ENCODE measurements around the gene MAFG. TPM values are rescaled to one million over a fixed set of nuclear protein-coding genes. Genes with fewer than 3 reads are reported as not detected.

MAFG gene
- total and polyA plus RNA-seq, 9 of the 15 experiments (the other 6 are each of a cell fraction or from before 2014, with no cell fraction given), result 1.1 to 58.1 (median 24.9) TPM

DNA sequence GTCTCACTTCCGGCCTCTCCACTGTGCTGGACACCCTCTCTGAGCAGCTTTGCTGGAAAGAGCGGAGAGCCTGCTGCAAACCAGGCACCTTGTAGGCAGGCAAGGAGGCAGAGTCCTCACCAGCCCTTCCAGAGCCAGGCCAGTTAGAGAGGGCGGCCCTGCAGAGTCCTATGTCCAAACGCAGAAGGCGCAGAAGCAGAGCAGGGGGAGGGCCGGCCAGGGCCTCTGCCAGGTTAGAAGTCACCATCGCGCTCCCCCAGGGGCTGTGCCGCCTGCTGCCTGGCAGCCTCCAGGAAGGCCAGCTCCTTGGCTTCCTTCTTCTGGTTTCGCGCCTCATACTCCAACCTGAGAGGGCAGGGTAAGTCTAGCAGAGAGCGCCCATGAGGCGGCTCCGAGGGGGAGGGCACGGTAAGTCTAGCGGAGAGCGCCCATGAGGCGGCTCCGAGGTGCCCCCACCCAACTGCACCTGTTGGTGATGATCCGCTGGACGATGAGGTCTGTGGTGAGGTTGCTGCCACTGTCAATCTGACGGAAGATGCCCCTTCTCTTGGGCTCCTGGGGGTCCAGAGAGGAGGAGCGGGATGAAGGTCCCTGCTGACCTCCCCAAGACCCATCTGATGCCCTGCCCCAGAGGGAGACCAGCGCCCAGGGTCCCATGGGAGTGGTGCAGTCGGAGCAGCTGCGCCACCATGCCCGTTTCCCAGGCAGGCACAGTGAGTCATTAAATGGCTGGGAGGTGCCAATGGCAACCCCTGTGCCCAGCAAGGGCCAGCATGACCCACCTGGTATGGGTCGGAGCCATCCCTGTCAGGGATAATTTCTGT is 22.7 kb downstream of the MAFG start:
- in situ Hi-C loops (cut with MboI) (no loop called here), intact Hi-C loops (cut with micrococcal nuclease) (no loop called here)
- H3K4me1 ChIP-seq (replicated peaks in 1 of 2; ENCODE audit: control insufficient read depth in 2 of 2, insufficient read depth in 2 of 2, low read length in 2 of 2), result peaks cover 16 to 94% of the 10 kb centered on the region in 2 experiments
- H3K79me2 ChIP-seq (ENCODE audit: control insufficient read depth, insufficient read depth, low read length), result peaks cover 9% of the 10 kb centered on the region
- TSS peak; percentile 38 for BruUV-seq (replicated peaks)
- 92% methylated on average over 25 of the region's 28 CpGs for WGBS (ENCODE audit: insufficient coverage, low coverage, missing lambda C conversion rate)
- ChIA-PET POLR2A (interaction anchor here (0.6 to 1.2 kb wide), 5 partner anchors 12 to 1626 kb away, joined by 3 to 6 read pairs (median 3); no protein-coding TSS in a partner anchor), CTCF (ENCODE audit: low intra/inter-chr PET ratio) (no interaction called here)
- DNase-seq (ENCODE audit: extremely low read depth in 1 of 4, low spot score in 3 of 4) (no peak), ATAC-seq (no peak), FAIRE-seq (no peak)
- H3K4me2 ChIP-seq (ENCODE audit: insufficient read depth, low read length), result no peak overlapping the region
- no peak overlapping the region for H2AFZ ChIP-seq (ENCODE audit: low read depth, low read length)
- TF ChIP-seq, protein P1, sequence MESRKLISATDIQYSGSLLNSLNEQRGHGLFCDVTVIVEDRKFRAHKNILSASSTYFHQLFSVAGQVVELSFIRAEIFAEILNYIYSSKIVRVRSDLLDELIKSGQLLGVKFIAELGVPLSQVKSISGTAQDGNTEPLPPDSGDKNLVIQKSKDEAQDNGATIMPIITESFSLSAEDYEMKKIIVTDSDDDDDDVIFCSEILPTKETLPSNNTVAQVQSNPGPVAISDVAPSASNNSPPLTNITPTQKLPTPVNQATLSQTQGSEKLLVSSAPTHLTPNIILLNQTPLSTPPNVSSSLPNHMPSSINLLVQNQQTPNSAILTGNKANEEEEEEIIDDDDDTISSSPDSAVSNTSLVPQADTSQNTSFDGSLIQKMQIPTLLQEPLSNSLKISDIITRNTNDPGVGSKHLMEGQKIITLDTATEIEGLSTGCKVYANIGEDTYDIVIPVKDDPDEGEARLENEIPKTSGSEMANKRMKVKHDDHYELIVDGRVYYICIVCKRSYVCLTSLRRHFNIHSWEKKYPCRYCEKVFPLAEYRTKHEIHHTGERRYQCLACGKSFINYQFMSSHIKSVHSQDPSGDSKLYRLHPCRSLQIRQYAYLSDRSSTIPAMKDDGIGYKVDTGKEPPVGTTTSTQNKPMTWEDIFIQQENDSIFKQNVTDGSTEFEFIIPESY (CRISPR knock-in tag; IDR thresholded peaks at IDR 0.05), result peak; percentile 82
- TF ChIP-seq ZBTB1 (CRISPR knock-in tag; IDR thresholded peaks at IDR 0.05; ENCODE audit: borderline replicate concordance, low read depth) (no peak), POLR2G (IDR thresholded peaks at IDR 0.05; ENCODE audit: low read depth, low read length) (peak; percentile 50; the same call in 1 of the 2 replicates), GATAD2B (IDR thresholded peaks at IDR 0.05; ENCODE audit: borderline replicate concordance) (no peak), GTF2A2 (tag; IDR thresholded peaks at IDR 0.05) (no peak), RBFOX2 (IDR thresholded peaks at IDR 0.05; ENCODE audit: low read depth, low read length) (peak; percentile 21; the same call in 1 of the 2 replicates)
- H3K9ac ChIP-seq (ENCODE audit: insufficient read depth in 1 of 2, low read depth in 2 of 2, low read length in 2 of 2), result 0 out of 4 replicates have a peak overlapping the region, but pooled peaks of 1 of the 2 experiments have one; percentile 4
- no peaks in the 10 kb centered on the region for H3K9me3 ChIP-seq (replicated peaks; ENCODE audit: control insufficient read depth, insufficient read depth, low read depth, low read length)
- no peaks in the 10 kb centered on the region for H3K27me3 ChIP-seq (ENCODE audit: control insufficient read depth in 2 of 2, insufficient read depth in 2 of 2, low read length in 2 of 2)
- H3K9me1 ChIP-seq (ENCODE audit: control insufficient read depth, insufficient read depth, low read length), result peaks cover 3% of the 10 kb centered on the region
- peaks cover 74% of the 10 kb centered on the region; the same call in 2 of the 3 replicates for H3K36me3 ChIP-seq (ENCODE audit: control insufficient read depth, insufficient read depth, low read length)
- no peak overlapping the region for H3K4me3 ChIP-seq
- no peaks in the 10 kb centered on the region; the same call in 1 of the 2 replicates for H4K20me1 ChIP-seq (replicated peaks; ENCODE audit: control insufficient read depth, insufficient read depth, low read length)
- no peak overlapping the region for H3K27ac ChIP-seq (ENCODE audit: extremely low read depth, low read depth, low read length)
